HG03103 (cell line): ENCODE results near the gene STMN3.
"Not testable (repeated sequence)": the region's sequence is repeated elsewhere in the genome, so short reads cannot be mapped to it uniquely, and the experiment has no call there.

ENCODE experiments used
- ATAC-seq: cut with Tn5 transposase; IDR thresholded peaks from one replicate; pipeline ENCODE4 v1.9.1; 2021; ENCODE audit warnings: low read depth; ENCODE audit not compliant: unreplicated experiment

STMN3 gene

GRCh38 chr20:63617876-63618265 is 35.4 kb downstream of the STMN3 start:
- no peak for ATAC-seq

GRCh38 chr20:63617092-63617875 is 35.9 kb downstream of the STMN3 start:
- ATAC-seq = no peak

GRCh38 chr20:63613863-63614594 is 39.2 kb downstream of the STMN3 start:
- not testable (repeated sequence) for ATAC-seq

GRCh38 chr20:63612276-63612931 is 40.8 kb downstream of the STMN3 start:
- no peak for ATAC-seq

GRCh38 chr20:63611646-63612045 is 41.6 kb downstream of the STMN3 start:
- no peak for ATAC-seq

GRCh38 chr20:63610581-63611435 is 42.4 kb downstream of the STMN3 start:
- ATAC-seq = no peak

GRCh38 chr20:63606686-63607085 is 46.5 kb downstream of the STMN3 start:
- no peak for ATAC-seq

GRCh38 chr20:63602321-63602720 is 50.9 kb downstream of the STMN3 start:
- ATAC-seq = no peak

- not testable (repeated sequence) for ATAC-seq
Observed at GRCh38 chr20:63601679-63602078, 51.5 kb downstream of the STMN3 start.

- ATAC-seq = no peak
Observed at GRCh38 chr20:63599396-63600050, 53.7 kb downstream of the STMN3 start.

GRCh38 chr20:63598479-63599395 is 54.5 kb downstream of the STMN3 start:
- no peak for ATAC-seq

- no peak for ATAC-seq
Observed at GRCh38 chr20:63597651-63598478, 55.4 kb downstream of the STMN3 start.

GRCh38 chr20:63596423-63596822 is 56.8 kb downstream of the STMN3 start:
- no peak for ATAC-seq

GRCh38 chr20:63595416-63596127 is 57.7 kb downstream of the STMN3 start:
- ATAC-seq = no peak

- no peak for ATAC-seq
Observed at GRCh38 chr20:63594043-63594561, 59.1 kb downstream of the STMN3 start.

- ATAC-seq = no peak
Observed at GRCh38 chr20:63592661-63593060, 60.6 kb downstream of the STMN3 start.

GRCh38 chr20:63591786-63592355 is 61.4 kb downstream of the STMN3 start:
- ATAC-seq = no peak
